Activated CD4-positive, alpha-beta T cell treated with anti-CD3 and anti-CD28 coated beads, Interleukin-2, amount 50 U/mL, for 16 hours (primary cell): ENCODE measurements around the gene SUSD4.

ENCODE experiments used
- DNase-seq: peaks from one replicate; pipeline ENCODE4 v3.0.0-alpha.2; 2020

The SUSD4 gene

GRCh38 chr1:223248001-223248769 lies 115.8 kb downstream of the SUSD4 start:
- DNase-seq = no peak

DNA sequence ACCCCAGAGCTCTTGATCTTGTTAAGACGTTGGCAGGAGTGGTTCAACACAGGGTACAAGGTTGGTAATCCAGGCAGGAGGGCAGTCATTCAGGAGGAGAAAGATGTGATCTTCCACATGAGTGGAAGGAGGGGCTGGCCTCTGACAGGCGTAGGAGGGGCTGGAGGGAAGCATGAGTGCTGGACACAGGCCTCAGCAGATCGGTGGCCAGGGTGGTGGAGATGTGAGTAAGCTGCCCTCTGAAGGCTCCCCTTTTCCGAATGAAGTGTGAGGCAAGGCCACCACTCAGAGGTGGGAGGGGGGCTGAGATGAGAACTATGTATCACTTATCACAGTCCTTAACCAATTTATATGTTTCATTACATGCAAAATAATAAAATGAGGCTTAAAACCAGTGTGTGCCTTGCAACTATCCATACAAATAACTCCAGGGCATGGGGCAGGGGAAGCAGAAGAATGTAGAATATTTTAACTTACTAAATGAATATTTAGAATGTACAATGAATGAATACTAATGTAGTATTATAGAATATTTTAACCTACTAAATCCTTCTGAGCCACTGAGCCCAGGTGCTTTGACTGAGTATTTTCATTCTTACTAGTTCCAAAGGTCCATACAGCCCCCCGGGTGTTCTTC lies 117.4 kb downstream of the SUSD4 start:
- no peak for DNase-seq

GRCh38 chr1:223245983-223246382 lies 118.0 kb downstream of the SUSD4 start:
- DNase-seq = no peak

- DNase-seq = no peak
These were observed 118.6 kb downstream of the SUSD4 start for GRCh38 chr1:223245411-223245810.

DNA sequence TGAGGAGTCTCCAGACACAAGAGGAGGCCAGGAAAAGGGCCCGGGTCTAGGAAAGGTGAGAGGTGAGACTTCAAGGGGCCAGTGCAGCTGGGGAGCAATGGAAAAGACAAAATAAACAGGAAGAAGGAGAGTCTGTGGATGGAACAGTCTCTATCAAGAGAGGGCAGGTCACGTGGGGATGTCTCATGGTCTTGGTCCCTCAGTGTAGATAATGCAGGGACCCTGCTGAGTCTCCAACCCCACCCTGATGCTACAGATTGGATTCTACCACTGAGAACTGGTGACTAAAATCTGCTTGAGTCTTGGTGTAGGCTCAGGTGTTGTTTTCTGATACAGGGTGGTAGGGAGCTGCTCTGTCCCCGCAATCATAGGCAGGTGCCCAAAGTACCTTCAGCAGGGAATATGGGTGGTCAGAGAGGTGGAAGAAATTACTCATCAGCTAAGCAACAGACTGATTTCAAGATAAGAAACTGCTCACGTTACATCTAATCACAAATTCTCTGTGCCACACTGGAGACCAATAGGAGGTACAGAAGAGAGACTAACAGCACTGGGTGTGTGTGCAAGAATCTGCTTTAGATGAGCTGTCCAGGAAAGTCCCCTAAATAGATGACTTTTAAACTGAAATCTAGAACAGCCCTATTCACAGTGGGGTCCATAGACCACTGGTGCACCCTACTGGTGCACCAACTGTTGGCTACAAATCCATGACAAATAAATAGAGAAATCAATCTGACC lies 119.4 kb downstream of the SUSD4 start:
- DNase-seq = peak; percentile 77

GRCh38 chr1:223243441-223244050 lies 120.4 kb downstream of the SUSD4 start:
- DNase-seq = no peak

DNA sequence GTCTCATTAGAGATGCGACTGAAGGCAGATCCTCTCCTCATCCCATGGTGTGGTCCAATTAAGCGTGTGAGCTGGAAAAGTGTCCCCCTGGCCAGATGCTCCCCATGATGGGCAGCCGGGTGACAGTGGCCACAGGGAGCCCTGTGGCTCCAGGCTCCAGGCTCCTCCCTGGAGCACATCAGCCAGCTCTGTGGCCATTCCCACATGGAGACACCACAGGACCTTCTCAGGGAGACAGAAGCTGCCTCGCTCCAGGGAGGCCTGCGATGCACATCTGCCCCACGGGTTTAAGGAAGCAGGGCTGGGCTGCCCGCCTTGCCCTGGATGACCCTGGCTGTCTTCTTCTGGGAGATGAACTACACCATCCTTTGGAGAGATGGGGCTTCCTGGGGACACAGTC lies 121.0 kb downstream of the SUSD4 start:
- DNase-seq = no peak

DNA sequence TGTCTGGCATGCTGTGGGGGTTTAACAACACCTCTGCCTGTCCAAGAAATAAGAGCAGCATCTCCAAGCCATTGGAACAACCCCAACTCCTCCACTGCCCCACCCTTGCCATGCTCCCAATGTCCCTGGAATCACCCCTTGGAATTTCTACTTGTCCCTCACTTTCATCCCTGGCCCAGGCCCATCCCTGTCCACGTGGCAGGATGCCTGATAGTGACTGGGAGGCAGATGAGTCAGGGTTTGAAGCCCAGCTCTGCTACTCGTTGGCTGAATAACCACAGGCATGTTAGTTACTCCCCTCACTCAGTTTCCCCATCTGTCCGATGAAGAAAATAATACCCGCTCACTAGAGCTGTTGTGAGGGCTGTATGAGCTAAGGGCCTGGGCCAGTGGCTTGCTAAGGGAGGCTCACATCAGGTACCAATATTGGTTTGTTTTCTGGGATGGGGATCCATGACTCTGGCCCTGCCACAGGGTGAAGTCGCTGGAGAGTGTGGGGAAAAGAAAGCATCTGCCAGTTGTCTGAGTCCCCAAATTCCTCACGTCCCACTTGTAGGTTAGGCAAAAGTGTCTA lies 121.5 kb downstream of the SUSD4 start:
- no peak for DNase-seq

DNA sequence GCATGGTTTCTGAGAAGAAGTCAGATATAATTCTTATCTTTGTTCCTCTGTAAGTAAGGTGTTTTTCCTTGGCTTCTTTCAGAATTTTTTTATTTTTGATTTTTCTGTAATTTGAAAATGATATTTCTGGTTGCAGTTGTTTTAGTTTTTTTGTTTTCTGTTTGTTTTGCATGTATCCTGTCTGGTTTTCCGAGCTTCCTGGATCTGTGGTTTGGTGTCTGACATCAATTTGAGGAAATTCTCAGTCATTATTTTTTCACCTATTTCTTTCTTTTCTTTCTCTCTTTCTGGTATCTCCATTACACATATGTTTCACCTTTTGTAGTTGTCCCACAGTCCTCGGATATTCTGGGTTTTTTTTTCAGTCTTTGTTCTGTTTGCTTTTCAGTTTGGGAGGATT lies 123.9 kb downstream of the SUSD4 start:
- no peak for DNase-seq

DNA sequence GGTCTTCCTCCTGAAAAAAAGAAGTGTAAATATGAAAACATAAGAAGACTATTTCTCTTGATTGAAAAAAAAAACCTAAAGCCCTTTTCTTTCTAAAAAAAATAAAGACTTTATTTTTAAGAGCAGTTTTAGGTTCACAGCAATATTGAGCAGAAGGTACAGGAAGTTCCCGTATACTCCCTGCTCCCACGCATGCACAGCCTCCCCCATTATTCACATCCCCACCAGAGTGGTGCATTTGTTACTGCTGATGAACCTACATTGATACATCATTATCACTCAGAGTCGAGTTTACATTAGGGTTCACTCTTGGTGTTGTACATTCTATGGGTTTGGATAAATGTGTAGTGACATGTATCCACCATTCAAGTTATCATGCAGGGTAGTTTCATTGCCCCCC lies 128.9 kb downstream of the SUSD4 start:
- no peak for DNase-seq

- no peak for DNase-seq
These were observed 129.4 kb downstream of the SUSD4 start for GRCh38 chr1:223234534-223234933.

DNA sequence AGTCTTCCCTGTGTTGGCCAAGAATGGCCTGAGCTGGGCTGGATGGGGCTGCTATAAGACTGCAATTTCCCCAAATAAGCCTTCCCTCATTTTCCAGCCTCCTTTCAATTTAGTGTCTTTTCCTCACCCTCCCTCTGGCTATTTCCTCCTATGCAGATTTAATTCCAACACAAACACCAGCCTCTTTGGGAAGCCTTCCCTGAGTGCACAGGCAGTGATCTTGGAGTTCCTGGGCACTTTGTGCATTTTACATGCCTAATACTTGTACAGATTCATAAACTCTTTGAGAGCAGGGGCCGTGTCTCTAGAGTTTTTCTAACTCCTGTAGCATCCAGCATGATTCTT lies 129.8 kb downstream of the SUSD4 start:
- DNase-seq = no peak

DNA sequence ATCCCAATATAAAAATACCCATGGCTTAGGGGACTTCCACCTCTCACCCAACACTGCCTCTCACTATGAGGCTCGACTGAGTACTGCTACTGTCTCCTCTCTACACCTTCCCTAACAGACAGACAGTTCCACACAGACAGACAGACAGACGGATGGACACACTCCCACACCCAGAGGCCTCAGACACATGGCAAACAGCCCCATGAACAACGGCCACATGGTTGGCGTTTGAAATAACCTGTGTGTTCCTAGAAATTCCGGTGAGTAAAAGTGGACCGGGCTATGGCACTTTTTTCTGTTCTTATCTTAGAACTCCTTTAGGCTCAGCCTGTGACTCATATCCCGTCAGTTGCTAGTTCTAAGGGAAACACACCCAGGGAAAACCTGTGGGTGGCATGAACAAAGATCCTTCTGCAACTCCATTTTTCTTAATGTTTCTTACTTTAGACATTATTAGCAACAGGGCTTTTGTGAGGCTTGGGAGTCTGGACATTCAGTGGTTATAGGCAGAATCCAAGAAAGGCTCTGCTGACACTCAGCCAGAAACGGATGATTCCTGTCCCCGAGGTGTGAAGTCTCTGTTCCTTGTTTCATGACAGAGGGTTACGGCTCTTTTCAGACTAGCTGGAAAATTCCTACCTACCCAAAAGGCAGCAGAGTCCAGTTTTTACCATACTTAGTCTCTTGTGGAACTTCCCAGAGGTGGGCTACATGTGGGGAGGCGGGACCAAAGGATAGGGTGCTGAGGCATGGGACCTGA lies 130.4 kb downstream of the SUSD4 start:
- DNase-seq = peak; percentile 25

- no peak for DNase-seq
These were observed 131.0 kb downstream of the SUSD4 start for GRCh38 chr1:223233019-223233409.

GRCh38 chr1:223231581-223231980 lies 132.4 kb downstream of the SUSD4 start:
- DNase-seq = no peak

- no peak for DNase-seq
These were observed 132.9 kb downstream of the SUSD4 start for GRCh38 chr1:223231011-223231572.

GRCh38 chr1:223230161-223230881 lies 133.7 kb downstream of the SUSD4 start:
- DNase-seq = peak; percentile 43

DNA sequence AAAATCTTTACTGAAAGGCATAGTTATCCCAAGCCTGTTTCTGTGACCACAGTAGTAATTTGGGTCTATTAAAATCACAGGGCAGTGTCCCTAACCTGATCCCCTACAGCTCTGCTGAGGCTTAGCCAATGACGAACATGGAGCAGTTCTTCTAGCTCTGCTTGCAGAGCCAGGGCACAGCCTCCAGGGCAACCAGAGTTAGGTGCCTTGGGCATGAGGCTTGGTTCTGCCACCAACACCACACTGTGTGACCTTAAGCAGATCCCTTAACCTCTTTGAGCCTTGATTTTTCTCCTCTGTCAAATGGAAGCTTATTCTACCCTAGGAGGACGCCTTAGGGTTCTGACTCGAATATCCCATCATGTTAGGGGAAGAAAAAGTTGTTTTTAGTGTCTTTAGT lies 134.2 kb downstream of the SUSD4 start:
- DNase-seq = peak; percentile 6

GRCh38 chr1:223228931-223229528 lies 134.9 kb downstream of the SUSD4 start:
- DNase-seq = no peak

GRCh38 chr1:223228201-223228600 lies 135.8 kb downstream of the SUSD4 start:
- no peak for DNase-seq
